Head of caudate nucleus (tissue), 42 donors: ENCODE results near the gene SELENOP.
"Not testable (repeated sequence)": the region's sequence is repeated elsewhere in the genome, so short reads cannot be mapped to it uniquely, and the experiment has no call there.

Experiments
- DNase-seq, 42 donors: peaks; one replicate each; pipeline versions ENCODE4 v3.0.0 to v3.0.0-alpha.2; 2020 to 2021; ENCODE audit warnings: mixed read lengths in 7 of 42
- intact Hi-C: fragments of 100-400 bp; cut with DNase I; formaldehyde crosslinking; loops from one replicate; pipeline ENCODE4 v1.15.0; 2022

The SELENOP gene

DNA sequence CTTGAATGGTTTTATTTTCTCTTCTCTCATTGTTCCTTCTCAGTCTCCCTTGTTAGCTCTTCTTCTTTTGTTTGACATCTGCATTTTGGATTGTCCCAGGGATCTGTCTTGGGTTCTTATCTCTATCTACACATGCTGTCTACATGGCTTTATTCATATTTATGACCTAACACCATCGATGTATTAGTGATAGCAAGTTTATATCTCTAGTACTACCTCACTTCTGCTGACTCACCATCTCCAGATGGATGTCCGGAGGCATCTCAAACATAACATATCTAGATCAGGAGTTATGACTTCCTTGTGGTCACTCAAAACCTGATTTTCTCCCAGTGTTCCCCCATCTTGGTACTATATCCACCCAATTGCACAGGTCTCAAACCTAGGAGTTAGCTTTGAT is 19.2 kb upstream of the SELENOP start:
- DNase-seq: no peak
- intact Hi-C loops: no loop called here

DNA sequence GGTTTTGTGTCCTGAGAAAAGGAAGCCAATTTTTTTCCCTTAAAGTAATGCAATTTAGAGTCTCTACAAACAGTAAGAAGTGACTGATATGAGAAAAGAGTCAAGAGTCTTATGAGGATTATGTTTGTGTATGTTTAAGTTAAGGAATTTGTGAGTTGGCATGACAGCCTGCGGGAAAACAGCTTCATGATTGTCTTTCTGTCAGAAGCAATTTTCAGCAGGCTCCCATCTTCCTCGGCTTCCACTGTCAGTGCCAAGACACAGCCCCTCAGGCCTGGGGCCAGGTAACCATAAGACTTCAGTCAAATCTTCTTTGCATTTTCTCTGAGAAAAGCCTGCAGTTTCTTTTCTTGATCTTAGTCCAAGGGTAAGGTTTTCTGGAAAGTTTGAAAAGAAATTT is 17.0 kb upstream of the SELENOP start:
- DNase-seq: no peak

DNA sequence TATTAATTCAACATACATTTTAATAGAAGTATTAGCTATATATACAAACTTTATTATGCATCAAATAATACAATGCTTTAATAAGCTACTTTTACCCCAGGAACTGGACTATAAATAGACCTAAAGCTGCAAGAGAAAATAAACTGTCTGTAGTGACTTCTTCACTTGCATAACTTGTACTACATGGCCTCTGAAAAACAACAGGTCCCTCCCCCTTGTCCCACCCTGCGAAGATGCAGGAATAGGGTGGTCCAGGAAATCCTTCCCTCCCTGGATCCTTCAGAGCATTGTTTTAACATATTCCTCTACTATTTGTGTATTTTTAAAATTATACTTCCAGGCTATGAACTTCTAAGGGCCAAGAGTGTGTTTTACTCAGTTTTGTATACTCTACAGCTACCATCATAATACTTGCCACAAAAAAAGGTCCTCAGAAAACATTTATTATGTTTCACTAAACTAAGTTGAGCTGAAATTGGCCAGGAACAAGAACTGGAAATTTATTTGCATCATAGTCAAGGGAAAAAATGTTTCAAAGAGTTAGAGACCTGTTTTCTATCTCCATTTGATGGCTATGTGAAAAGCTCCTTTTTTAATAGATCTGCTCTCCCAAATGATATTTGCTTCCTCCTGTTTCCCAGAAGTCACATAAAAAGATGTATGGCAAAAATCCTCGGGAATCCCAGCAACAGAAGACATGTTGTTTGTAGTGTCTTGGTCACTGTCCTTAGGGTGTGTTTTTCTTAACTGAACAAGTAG is 15.2 kb upstream of the SELENOP start:
- intact Hi-C loops: no loop called here
- no peak for DNase-seq

More for the DNA sequence above, 17.0 kb upstream of the SELENOP start:
- intact Hi-C loops: no loop called here

DNA sequence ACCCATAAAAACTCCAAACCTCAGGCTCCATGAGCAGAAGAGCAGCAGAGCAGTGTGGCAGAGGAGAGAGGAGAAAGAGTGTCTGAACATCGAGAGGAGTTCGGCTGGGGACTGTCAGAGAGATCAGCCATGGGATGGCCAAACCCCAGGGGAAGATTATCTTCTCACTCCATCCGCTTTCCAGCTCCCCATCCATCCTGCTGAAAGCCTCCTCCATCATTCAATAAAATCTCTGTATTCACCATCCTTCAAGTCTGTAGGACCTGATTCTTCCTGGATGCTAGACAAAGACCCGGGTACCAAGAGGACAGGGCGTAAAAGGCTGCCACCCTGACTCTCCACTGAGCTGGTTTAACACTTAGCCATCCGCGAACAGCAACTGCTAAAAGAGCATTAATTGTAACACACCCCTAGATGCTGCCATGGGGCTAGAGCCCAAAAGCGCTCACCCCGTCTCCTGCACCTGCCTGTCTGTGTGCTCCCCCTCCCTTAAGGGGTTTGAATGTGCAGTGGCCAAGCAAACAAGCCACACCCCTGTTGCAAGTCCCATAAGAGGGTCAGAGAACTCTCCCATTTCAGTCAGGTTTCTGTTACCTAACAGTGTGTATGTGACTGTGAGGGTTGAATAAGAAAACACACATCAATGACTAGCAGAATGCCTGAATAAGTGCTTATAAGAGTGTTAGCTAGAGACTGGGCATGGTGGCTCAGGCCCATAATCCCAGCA is 13.9 kb upstream of the SELENOP start:
- intact Hi-C loops: no loop called here
- DNase-seq: no peak

DNA sequence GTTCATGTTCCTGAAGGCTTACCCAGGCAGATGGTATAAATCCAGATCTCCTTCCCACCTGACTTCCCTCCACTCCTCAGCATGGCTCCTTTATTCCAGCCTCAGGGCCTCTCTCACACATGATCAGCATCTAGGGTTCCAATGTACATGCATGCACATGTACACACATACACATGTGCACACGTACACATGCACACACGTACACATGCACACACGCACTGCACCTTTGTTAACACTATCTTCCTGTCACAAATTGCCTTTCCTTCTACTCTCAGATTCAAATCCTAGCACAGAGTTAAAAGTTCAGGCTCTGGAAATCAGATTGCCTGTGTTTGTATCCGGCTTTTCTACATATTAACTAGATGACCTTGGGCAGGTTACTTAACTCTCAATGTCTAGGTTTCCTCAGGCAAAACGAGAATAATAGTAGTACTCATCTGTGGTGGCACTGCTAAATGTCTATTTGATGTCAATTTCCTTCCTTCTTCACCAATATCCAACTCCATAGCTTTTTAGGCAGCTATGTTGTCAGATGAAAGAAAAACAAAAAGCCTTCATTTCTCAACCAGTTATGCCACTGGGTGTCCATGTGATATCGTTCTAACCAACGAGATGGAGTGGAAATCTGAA is 12.8 kb upstream of the SELENOP start:
- intact Hi-C loops: no loop called here
- no peak for DNase-seq

DNA sequence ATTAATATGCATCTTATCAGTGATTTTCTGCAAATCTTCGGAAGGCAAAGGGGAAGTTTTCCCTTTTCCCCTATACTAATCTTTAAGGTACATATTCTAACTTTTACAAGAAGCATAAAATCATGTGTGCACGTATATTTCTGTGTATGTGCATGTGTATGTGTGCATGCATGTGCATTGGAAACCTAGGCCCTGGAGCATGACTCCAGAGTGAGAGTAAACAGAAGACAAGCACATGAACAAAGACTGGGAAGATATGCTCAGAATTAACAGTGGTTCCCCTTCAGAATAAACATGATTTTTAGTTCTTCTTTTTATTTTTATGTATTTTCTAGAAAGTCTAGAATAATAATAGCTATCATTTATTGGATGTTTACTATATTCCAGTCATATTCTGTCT is 10.9 kb upstream of the SELENOP start:
- DNase-seq: no peak
- intact Hi-C loops: no loop called here

DNA sequence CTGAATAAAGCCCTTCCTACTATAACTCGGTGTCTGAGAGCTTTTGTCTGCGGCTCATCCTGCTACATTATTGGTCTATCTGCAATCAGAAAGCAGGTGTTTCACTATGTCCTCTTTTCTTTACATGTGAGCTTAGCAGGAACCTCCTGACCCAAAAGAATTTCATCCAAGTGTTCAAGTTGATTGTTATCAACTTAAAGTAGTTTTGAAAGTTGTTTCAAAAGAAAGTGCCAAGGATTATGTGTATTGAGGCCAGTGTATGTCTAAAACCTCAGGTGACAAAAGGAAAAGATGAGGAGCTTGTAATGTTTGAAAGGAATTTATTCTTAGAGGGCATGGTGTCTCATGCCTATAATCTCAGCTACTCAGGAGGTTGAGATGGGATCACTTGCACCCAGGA is 8.1 kb upstream of the SELENOP start:
- DNase-seq: no peak
- intact Hi-C loops: no loop called here

DNA sequence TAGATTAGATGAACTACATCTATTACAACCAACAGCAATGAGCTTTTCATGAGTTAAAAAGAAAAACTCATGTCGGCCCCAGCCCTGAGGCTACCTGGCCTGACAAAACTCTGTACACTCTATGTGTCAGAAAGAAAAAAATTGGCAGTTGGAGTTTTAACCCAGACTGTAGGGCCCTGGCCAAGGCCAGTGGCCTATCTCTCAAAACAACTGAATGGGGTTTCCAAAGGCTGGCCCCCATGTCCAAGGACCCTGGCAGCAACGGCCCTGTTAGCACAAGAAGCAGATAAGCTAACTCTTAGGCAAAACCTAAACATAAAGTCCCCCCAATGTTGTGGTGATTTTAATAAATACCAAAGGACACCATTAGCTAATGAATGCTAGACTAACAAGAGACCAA is 4.9 kb upstream of the SELENOP start:
- DNase-seq, intact Hi-C loops: not testable (repeated sequence)

DNA sequence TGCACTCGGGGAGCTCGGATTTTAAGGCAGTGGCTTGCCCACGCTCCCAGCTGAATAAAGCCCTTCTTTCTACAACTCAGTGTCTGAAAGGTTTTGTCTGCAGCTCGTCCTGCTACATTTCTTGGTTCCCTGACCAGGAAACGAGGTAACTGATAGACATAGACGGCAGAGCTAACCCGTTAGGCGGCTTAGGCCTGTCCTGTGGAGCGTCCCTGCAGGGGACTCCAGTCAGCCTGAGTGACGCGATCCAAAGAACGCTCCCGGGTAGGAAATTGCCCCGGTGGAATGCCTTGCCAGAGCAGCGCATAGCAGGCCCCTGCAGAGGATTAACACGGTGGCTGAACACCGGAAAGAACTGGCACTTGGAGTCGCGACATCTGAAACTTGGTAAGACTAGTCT is 1.8 kb upstream of the SELENOP start:
- peak in 39 of 42 donors; percentile 18 to 78 (median 43) for DNase-seq
- intact Hi-C loops: no loop called here

DNA sequence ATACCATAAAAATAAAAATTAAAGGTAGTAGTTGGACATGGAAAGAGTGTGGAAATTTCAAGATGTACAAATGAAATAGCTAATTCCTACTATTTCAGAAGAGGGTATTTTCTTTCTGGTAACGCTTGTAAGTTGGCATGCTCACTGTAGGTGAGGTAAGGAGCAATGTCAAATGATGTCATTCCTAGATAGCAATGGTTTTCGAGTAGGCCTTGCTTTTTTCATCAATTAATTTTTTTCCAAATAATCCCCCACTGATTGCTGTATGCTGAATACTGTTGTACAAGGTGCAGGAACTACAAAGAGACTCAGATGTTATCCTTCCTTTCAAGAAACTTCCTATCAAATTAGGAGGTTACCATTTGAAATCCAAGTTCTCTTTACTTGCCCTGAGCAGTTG is 928 bp upstream of the SELENOP start:
- no peak for DNase-seq
- intact Hi-C loops: no loop called here

DNA sequence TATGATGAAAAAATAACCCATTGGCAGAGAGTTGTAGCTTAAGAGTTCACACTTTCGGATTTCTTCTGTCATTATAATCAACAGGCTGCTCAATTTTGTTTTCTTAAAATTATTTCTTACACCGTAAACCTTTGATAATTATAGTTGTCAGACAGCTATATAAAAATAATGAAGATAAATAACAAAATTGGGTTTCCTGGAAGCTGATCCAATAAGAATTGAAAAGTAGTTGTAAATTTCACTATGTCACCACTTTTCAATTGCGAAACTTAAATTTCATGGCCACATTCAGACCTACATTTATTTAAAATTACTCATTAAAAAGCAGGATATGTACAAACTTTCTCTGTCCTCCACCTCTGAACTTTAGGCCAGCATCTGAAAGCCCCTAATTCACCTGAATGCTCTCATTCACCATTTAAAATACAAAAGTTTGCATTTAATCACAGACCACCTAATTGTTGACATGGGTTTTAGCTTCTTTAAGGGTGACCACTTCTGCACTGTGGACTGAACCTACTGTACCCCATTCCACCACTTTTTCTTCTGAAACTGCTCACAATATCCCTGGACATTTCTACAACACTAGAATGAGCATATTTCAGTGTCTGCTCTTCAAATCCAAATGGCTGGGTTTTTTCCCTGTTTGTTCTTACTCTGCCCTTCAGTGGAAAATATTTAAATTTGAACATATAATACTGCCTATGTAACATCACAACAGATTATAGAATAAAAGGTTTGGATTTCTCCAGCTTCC is 680 bp downstream of the SELENOP start:
- no peak for DNase-seq
- intact Hi-C loops: no loop called here

DNA sequence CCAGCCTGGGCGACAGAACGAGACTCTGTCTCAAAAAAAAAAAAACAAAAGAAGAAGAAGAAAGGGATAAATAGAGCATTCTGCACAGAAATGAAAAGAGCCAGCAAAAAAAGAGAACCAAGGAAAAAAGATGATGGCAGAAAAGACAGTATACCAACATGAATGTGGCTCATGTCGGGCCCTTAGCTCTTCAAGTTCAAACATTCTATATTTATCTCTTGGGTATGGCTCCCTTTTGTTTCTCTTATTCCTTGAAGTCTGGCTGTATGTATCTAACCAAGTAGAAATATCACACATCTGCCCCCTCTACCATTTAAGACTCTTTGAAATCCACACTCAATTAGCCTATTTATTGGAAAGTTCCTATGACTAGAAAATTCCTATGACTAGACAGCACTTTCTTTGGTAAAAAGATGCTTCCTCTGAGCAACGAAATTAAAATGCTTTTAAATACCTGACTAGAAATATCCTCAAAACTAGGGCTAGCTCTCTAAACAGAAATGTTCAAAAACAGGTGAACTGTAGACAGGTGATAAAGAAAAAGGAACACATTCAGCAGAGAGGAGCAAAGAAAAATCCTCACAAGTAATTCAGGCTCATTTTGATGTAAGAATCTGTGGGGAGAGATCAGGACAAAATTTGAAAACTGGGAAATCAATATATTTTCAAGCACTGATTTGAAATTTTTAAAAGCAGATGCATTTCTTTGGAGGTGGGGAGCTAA is 2.6 kb downstream of the SELENOP start:
- no peak for DNase-seq
- intact Hi-C loops: loop anchor here (5.0 to 10.0 kb wide), 2 partner anchors 48 to 76 kb away; no protein-coding TSS in a partner anchor

DNA sequence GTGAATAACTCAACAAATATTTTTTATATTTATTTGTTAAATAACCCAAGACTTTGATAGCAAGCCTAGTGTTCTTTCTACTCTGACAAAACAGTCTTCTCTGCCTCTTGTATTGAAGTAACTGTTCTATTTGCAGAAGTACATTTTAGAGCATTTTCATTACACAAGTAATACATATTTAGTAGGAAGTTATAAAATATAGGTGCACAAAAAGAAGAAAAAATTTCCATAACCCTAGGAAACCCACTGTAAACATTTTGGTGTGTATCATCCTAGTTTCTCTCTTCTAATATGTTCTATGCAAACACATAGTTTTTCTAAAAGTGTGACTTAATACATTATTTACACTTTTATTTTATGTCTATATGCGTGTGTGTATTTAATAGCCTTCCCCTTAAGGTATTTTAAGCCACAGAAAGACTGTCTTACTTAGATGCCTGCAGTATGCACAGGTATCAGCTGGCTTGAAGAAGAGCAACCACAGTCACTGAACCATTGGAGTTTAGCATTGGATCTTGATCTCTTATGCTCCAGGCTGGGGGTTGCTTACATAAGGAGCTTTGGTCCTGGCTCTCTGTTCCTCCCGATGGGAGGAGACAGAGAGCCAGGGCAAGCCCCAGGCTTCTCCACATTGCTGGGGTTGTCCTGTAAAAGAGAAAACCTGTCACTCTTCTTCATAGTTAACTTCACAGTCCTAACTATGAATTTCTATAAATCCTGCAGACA is 3.8 kb downstream of the SELENOP start:
- peak in 26 of 42 donors; percentile 12 to 77 (median 34) for DNase-seq
- intact Hi-C loops: loop anchor here (5.0 to 10.0 kb wide), 2 partner anchors 49 to 77 kb away; no protein-coding TSS in a partner anchor

DNA sequence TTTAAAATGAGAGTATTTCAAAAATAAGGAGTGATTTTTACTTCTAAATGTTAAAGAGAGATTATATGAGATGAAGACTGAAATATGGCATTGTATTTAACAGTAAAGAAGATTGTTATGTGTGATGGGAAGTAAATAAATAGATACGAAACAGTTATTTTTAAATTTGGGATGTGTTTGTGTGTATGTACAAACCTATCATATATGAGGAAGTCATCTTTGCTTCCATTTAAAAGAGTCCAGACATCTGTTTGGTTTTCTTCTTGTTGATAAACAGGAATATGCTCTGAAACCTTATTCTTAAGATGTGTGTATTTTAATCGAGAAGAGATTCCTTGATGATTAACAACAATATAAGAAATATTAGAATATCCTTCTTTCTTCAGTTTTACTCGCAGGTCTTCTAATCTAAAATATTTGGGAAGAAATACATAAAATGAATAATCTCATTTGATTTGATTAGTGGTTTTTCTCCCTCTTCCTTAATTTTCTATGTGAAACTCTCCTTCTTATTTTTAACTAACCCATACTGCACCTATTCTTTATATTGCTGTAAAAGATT is 4.9 kb downstream of the SELENOP start:
- no peak for DNase-seq
- intact Hi-C loops: loop anchor here (5.0 to 10.0 kb wide), 2 partner anchors 51 to 78 kb away; no protein-coding TSS in a partner anchor

DNA sequence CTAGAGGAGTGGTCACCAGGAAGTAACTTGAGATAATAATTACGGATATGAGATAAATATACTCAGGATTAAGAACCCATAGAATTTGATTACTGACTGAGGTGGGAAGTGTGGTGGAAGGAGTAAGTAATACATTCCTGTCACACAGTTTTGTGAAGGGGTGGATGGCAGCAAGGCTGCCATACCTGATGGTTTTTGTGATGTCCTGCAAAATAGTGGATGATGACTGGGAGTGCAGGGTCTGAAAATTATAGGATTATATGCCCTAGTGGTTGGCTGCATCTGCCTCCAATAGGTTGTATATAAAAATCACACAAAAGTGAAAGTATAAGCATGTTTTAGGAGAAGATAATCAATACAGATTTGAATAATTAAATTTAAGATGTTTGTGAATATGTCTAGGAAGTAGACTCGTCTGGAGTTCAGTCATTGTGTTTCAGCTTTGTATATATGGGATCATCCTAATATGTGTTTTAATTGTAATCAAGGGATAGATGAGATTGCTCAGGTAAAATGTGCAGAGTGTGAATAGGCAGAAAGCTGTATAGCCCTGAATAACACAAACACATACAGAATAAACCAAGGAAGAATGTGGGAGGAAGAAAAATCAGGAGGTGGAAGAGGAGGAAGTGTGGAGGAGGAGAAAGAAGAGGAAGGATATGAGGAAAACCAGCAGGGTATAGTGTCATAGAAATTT is 5.5 kb downstream of the SELENOP start:
- intact Hi-C loops: loop anchor here (5.0 to 10.0 kb wide), 2 partner anchors 51 to 79 kb away; no protein-coding TSS in a partner anchor

DNA sequence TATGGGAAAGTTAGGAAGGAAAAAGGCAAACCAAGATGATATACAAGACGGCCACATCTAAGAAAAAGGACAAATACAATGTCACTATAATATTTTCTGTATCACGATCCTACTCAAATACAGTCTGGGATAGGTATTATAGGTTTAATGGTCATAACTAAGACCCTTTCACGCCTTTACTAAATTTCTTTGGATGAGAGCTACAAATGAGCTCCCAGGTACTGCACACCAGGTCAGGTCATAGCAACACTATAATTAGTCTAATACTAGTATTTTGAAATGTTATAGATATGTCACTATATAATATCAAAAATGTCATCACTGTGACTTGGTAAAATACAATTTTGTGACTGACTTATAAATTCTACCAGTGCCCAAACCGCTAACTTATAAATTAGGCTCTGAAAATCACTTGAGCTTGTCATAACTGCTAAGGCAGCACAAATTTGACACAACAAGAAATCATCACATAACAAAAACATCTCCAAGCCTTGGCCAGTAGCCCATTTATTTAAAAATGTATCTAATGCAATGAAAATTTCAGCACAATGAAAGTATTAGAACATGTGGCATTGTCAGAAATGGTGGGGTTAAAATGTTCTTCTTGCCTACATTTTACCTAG is 6.9 kb downstream of the SELENOP start:
- DNase-seq: no peak
- intact Hi-C loops: loop anchor here (5.0 to 10.0 kb wide), 2 partner anchors 52 to 80 kb away; no protein-coding TSS in a partner anchor

More for the DNA sequence above, 5.5 kb downstream of the SELENOP start:
- DNase-seq: no peak
